Activated naive CD4-positive, alpha-beta T cell treated with anti-CD3 and anti-CD28 coated beads for 36 hours (primary cell): Measurements from ENCODE around the gene ATP10D. TPM values are rescaled to one million over a fixed set of nuclear protein-coding genes. Genes with fewer than 3 reads are reported as not detected.
"Not testable (repeated sequence)": the region's sequence is repeated elsewhere in the genome, so short reads cannot be mapped to it uniquely, and the experiment has no call there.

Experiments
- CTCF ChIA-PET: fragments of 350-600 bp; sonication (Branson Sonifier 250); formaldehyde crosslinking; loops from one replicate; lab custom pipeline; 2021; ENCODE audit warnings: antibody characterized with exemption; lab: Charles Lee
- DNase-seq: peaks from one replicate; pipeline ENCODE4 v3.0.0-alpha.2; 2020
- H3K27ac Mint-ChIP-seq: one replicate; pipeline ENCODE4 v1.8.0; 2021; ENCODE audit warnings: mild to moderate bottlenecking, mixed read lengths
- H3K27me3 Mint-ChIP-seq: one replicate; pipeline ENCODE4 v1.8.0; 2021; ENCODE audit warnings: low read depth, mixed read lengths
- H3K36me3 Mint-ChIP-seq: one replicate; pipeline ENCODE4 v1.8.0; 2021; ENCODE audit warnings: low read depth, mixed read lengths
- H3K4me1 Mint-ChIP-seq: one replicate; pipeline ENCODE4 v1.8.0; 2021; ENCODE audit warnings: low read depth, mixed read lengths
- H3K4me3 Mint-ChIP-seq: one replicate; pipeline ENCODE4 v1.8.0; 2021; ENCODE audit warnings: mild to moderate bottlenecking, moderate library complexity, mixed read lengths
- H3K9me3 Mint-ChIP-seq: one replicate; pipeline ENCODE4 v1.8.0; 2021; ENCODE audit warnings: mixed read lengths
- intact Hi-C: fragments of 100-400 bp; cut with micrococcal nuclease; formaldehyde crosslinking; loops from one replicate; pipeline ENCODE4 v1.15.1; 2023
- total RNA-seq, 2 experiments: library from RNA; stranded (reverse); gene quantifications; one replicate each; pipeline ENCODE4 v1.2.3, GENCODE V29; 2021

ATP10D gene
- total RNA-seq, 2 experiments from 2014 or later: 2.7 to 3.1 TPM

GRCh38 chr4:47538825-47539154 lies 53.7 kb downstream of the ATP10D start:
- intact Hi-C loops: no loop called here
- CTCF ChIA-PET: no interaction called here
- H3K27me3 Mint-ChIP-seq: no peaks in the 10 kb centered on the region
- no peak for DNase-seq
- H3K36me3 Mint-ChIP-seq: peaks cover 2% of the 10 kb centered on the region
- peaks cover 5% of the 10 kb centered on the region for H3K4me1 Mint-ChIP-seq
- no peak overlapping the region for H3K4me3 Mint-ChIP-seq
- H3K27ac Mint-ChIP-seq: no peak overlapping the region
- H3K9me3 Mint-ChIP-seq: no peaks in the 10 kb centered on the region

- H3K9me3 Mint-ChIP-seq, H3K27me3 Mint-ChIP-seq, H3K36me3 Mint-ChIP-seq, DNase-seq, H3K27ac Mint-ChIP-seq, intact Hi-C loops, H3K4me1 Mint-ChIP-seq, H3K4me3 Mint-ChIP-seq: not testable (repeated sequence)
- CTCF ChIA-PET: interaction anchor here (1.0 to 1.4 kb wide), 2 partner anchors 21 to 27 kb away, joined by 3 to 4 read pairs; no protein-coding TSS in a partner anchor
These were observed 57.6 kb downstream of the ATP10D start for GRCh38 chr4:47542640-47543039.

- no peak for DNase-seq
- Mint-ChIP-seq H3K27ac (no peak overlapping the region), H3K4me1 (no peaks in the 10 kb centered on the region), H3K9me3 (no peaks in the 10 kb centered on the region), H3K4me3 (no peak overlapping the region), H3K27me3 (no peaks in the 10 kb centered on the region), H3K36me3 (peaks cover 1% of the 10 kb centered on the region)
- CTCF ChIA-PET: interaction anchor here (0.6 to 1.0 kb wide), 2 partner anchors 20 to 58 kb away, joined by 4 to 5 read pairs; partner anchors contain the start of gene ATP10D
- intact Hi-C loops: no loop called here
These were observed 58.3 kb downstream of the ATP10D start for GRCh38 chr4:47543331-47543730.

GRCh38 chr4:47550357-47550756 lies 65.3 kb downstream of the ATP10D start:
- H3K27me3 Mint-ChIP-seq, H3K9me3 Mint-ChIP-seq, DNase-seq, H3K4me1 Mint-ChIP-seq, H3K4me3 Mint-ChIP-seq, H3K36me3 Mint-ChIP-seq, H3K27ac Mint-ChIP-seq, intact Hi-C loops, CTCF ChIA-PET: not testable (repeated sequence)

GRCh38 chr4:47550899-47551548 lies 65.9 kb downstream of the ATP10D start:
- no peaks in the 10 kb centered on the region for H3K9me3 Mint-ChIP-seq

GRCh38 chr4:47551682-47552081 lies 66.6 kb downstream of the ATP10D start:
- intact Hi-C loops: no loop called here
- DNase-seq: no peak
- CTCF ChIA-PET: interaction anchor here (0.9 kb wide), 1 partner anchor 12 kb away, joined by 3 read pairs; no protein-coding TSS in a partner anchor
- H3K9me3 Mint-ChIP-seq: no peaks in the 10 kb centered on the region
- H3K27ac Mint-ChIP-seq: no peak overlapping the region
- H3K4me1 Mint-ChIP-seq: no peaks in the 10 kb centered on the region
- no peak overlapping the region for H3K4me3 Mint-ChIP-seq
- H3K27me3 Mint-ChIP-seq: no peaks in the 10 kb centered on the region
- H3K36me3 Mint-ChIP-seq: peaks cover 2% of the 10 kb centered on the region

More at GRCh38 chr4:47550899-47551548, 65.9 kb downstream of the ATP10D start:
- intact Hi-C loops: no loop called here
- DNase-seq: no peak
- Mint-ChIP-seq H3K4me1 (no peaks in the 10 kb centered on the region), H3K27me3 (no peaks in the 10 kb centered on the region), H3K36me3 (peaks cover 2% of the 10 kb centered on the region), H3K4me3 (no peak overlapping the region), H3K27ac (no peak overlapping the region)
- CTCF ChIA-PET: no interaction called here

GRCh38 chr4:47553329-47554125 lies 68.5 kb downstream of the ATP10D start:
- Mint-ChIP-seq H3K27me3 (no peaks in the 10 kb centered on the region), H3K4me3 (no peak overlapping the region), H3K4me1 (no peaks in the 10 kb centered on the region), H3K27ac (no peak overlapping the region), H3K36me3 (no peaks in the 10 kb centered on the region), H3K9me3 (no peaks in the 10 kb centered on the region)
- DNase-seq: no peak
- intact Hi-C loops: no loop called here
- CTCF ChIA-PET: no interaction called here

GRCh38 chr4:47555920-47556319 lies 70.8 kb downstream of the ATP10D start:
- H3K4me1 Mint-ChIP-seq, H3K36me3 Mint-ChIP-seq, H3K27ac Mint-ChIP-seq, DNase-seq, H3K4me3 Mint-ChIP-seq, H3K9me3 Mint-ChIP-seq, H3K27me3 Mint-ChIP-seq, intact Hi-C loops: not testable (repeated sequence)
- CTCF ChIA-PET: interaction anchor here (1.2 to 1.5 kb wide), 2 partner anchors 9 to 12 kb away, joined by 3 to 4 read pairs; no protein-coding TSS in a partner anchor

- Mint-ChIP-seq H3K9me3 (no peaks in the 10 kb centered on the region), H3K4me3 (no peak overlapping the region), H3K4me1 (no peaks in the 10 kb centered on the region), H3K27me3 (no peaks in the 10 kb centered on the region), H3K27ac (no peak overlapping the region), H3K36me3 (no peaks in the 10 kb centered on the region)
- CTCF ChIA-PET: interaction anchor here (1.5 kb wide), 1 partner anchor 10 kb away, joined by 3 read pairs; no protein-coding TSS in a partner anchor
- DNase-seq: no peak
- intact Hi-C loops: no loop called here
These were observed 72.2 kb downstream of the ATP10D start for GRCh38 chr4:47557255-47557654.

- CTCF ChIA-PET: no interaction called here
- H3K4me3 Mint-ChIP-seq: no peak overlapping the region
- intact Hi-C loops: loop anchor here (5.0 to 10.0 kb wide), 2 partner anchors 173 to 626 kb away; no protein-coding TSS in a partner anchor
- H3K36me3 Mint-ChIP-seq: no peaks in the 10 kb centered on the region
- no peaks in the 10 kb centered on the region for H3K9me3 Mint-ChIP-seq
- DNase-seq: no peak
- H3K27me3 Mint-ChIP-seq: no peaks in the 10 kb centered on the region
- no peaks in the 10 kb centered on the region for H3K4me1 Mint-ChIP-seq
- H3K27ac Mint-ChIP-seq: no peak overlapping the region
These were observed 75.6 kb downstream of the ATP10D start for GRCh38 chr4:47560682-47561081.

- H3K4me3 Mint-ChIP-seq: no peak overlapping the region
- intact Hi-C loops: loop anchor here (5.0 to 10.0 kb wide), 2 partner anchors 174 to 627 kb away; no protein-coding TSS in a partner anchor
- H3K27ac Mint-ChIP-seq: no peak overlapping the region
- H3K9me3 Mint-ChIP-seq: no peaks in the 10 kb centered on the region
- no peak for DNase-seq
- no peaks in the 10 kb centered on the region for H3K4me1 Mint-ChIP-seq
- H3K36me3 Mint-ChIP-seq: no peaks in the 10 kb centered on the region
- no peaks in the 10 kb centered on the region for H3K27me3 Mint-ChIP-seq
- CTCF ChIA-PET: interaction anchor here (0.6 kb wide), 1 partner anchor 76 kb away, joined by 3 read pairs; the partner anchor contains the start of gene ATP10D
These were observed 76.3 kb downstream of the ATP10D start for GRCh38 chr4:47561331-47561730.

GRCh38 chr4:47562297-47562696 lies 77.2 kb downstream of the ATP10D start:
- Mint-ChIP-seq H3K27ac (no peak overlapping the region), H3K9me3 (no peaks in the 10 kb centered on the region), H3K4me1 (no peaks in the 10 kb centered on the region), H3K27me3 (no peaks in the 10 kb centered on the region), H3K4me3 (no peak overlapping the region), H3K36me3 (no peaks in the 10 kb centered on the region)
- CTCF ChIA-PET: interaction anchor here (2.9 kb wide), 1 partner anchor 74 kb away, joined by 12 read pairs; no protein-coding TSS in a partner anchor
- intact Hi-C loops: loop anchor here (5.0 to 10.0 kb wide), 2 partner anchors 175 to 627 kb away; no protein-coding TSS in a partner anchor
- DNase-seq: no peak
